Memory B cell (primary cell): ENCODE measurements around the gene GPR171.
"Not testable (repeated sequence)": the region's sequence is repeated elsewhere in the genome, so short reads cannot be mapped to it uniquely, and the experiment has no call there.

ENCODE experiments used
- ATAC-seq: fragments of 150-1000 bp; cut with Tn5 transposase; 2 replicates; pipeline ENCODE4 v1.10.0; 2021; ENCODE audit warnings: low read depth, mild to moderate bottlenecking, moderate library complexity
- DNase-seq, 2 donors: peaks; one replicate each; pipeline ENCODE4 v3.0.0; 2022; ENCODE audit warnings: low spot score in 2 of 2
- H3K27ac Mint-ChIP-seq: one replicate; pipeline ENCODE4 v1.8.0; 2022; ENCODE audit warnings: mild to moderate bottlenecking, moderate library complexity, mixed read lengths
- H3K27me3 Mint-ChIP-seq: one replicate; pipeline ENCODE4 v1.8.0; 2022; ENCODE audit warnings: mixed read lengths
- H3K36me3 Mint-ChIP-seq: one replicate; pipeline ENCODE4 v1.8.0; 2022; ENCODE audit warnings: mild to moderate bottlenecking, mixed read lengths
- H3K4me1 Mint-ChIP-seq: one replicate; pipeline ENCODE4 v1.8.0; 2022; ENCODE audit warnings: mixed read lengths
- H3K4me3 Mint-ChIP-seq: one replicate; pipeline ENCODE4 v1.8.0; 2022; ENCODE audit warnings: mild to moderate bottlenecking, moderate library complexity, mixed read lengths
- H3K9me3 Mint-ChIP-seq: one replicate; pipeline ENCODE4 v1.8.0; 2022; ENCODE audit warnings: mixed read lengths

GPR171 gene

DNA sequence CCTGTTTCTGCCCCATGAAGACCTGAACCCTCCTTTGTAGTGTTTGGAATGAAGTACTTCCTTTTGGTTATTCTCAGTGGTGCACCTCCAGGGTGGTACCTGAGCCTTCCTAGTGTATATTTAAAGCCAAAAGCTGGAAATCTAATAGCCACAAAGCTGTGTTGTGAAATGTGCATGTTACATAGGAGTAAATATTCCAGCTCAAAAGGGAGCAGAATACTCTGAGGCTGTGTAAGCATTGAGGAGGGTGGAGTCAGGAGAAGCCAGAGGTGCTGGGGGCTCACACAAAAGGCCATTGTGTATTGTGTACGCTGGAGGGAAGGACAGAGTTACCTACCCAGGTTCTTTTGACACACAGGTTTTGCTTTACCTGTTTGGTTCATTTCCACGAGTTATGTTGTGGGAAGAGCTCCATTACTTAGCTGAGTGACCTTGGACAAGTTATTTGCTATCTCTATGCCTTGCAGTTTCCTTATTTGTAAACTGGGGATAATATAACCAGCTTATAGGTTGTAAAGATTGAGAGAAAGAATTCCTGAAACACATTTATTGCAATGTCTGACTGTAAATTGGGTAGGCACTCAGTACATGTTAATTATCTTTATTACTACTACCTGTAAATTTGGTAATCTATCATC lies 24.7 kb downstream of the GPR171 start:
- ATAC-seq (no peak), DNase-seq (no peak)
- no peaks in the 10 kb centered on the region for H3K9me3 Mint-ChIP-seq
- peaks cover 2% of the 10 kb centered on the region for H3K27me3 Mint-ChIP-seq
- no peaks in the 10 kb centered on the region for H3K4me1 Mint-ChIP-seq
- no peak overlapping the region for H3K4me3 Mint-ChIP-seq
- H3K27ac Mint-ChIP-seq: no peak overlapping the region
- no peaks in the 10 kb centered on the region for H3K36me3 Mint-ChIP-seq

DNA sequence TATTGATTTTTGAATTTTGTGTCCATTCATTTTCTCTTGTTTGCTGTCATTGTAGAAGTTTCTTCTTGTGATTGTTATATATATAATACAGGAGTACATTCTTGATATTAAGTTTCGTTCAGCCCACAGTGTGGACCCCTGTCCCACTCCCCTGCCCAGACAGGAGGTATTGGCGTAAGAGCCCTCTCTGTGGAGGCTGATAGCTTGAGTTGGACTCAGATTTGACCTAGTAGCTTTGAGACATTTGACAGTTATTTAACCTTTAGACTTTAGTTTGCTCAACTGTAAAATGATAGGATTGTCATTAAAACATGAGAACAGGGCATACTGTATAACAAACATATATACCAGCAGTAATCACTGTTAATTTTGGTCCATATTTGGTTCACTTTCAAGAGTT lies 27.1 kb downstream of the GPR171 start:
- no peak overlapping the region for H3K27ac Mint-ChIP-seq

DNA sequence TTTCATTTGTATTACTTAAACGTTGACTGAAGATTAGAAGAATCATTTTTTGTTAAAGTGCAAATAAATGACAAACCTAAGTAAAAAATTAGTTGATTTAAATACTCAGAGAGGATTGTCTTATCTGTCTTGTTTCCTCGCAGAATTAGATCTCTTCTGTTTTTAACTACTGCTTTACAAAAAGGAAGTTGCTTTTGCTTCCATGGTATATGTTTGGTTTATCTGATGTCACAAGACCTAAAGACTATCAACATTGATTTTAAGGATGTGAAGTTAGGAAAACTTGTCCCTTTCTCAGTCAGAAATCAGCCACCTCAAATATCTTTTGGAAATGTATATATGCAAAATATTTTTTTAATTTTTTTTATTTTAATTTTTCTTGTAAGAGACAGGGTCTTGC lies 28.7 kb downstream of the GPR171 start:
- no peaks in the 10 kb centered on the region for H3K36me3 Mint-ChIP-seq
- no peaks in the 10 kb centered on the region for H3K9me3 Mint-ChIP-seq
- peaks cover 24% of the 10 kb centered on the region for H3K4me1 Mint-ChIP-seq
- no peak for DNase-seq
- no peak overlapping the region for H3K27ac Mint-ChIP-seq
- H3K4me3 Mint-ChIP-seq: no peak overlapping the region
- H3K27me3 Mint-ChIP-seq: no peaks in the 10 kb centered on the region
- ATAC-seq: no peak

More for the DNA sequence above, 27.1 kb downstream of the GPR171 start:
- ATAC-seq (no peak), DNase-seq (no peak)
- Mint-ChIP-seq H3K9me3 (no peaks in the 10 kb centered on the region), H3K4me1 (peaks cover 13% of the 10 kb centered on the region), H3K4me3 (no peak overlapping the region), H3K27me3 (no peaks in the 10 kb centered on the region), H3K36me3 (no peaks in the 10 kb centered on the region)

DNA sequence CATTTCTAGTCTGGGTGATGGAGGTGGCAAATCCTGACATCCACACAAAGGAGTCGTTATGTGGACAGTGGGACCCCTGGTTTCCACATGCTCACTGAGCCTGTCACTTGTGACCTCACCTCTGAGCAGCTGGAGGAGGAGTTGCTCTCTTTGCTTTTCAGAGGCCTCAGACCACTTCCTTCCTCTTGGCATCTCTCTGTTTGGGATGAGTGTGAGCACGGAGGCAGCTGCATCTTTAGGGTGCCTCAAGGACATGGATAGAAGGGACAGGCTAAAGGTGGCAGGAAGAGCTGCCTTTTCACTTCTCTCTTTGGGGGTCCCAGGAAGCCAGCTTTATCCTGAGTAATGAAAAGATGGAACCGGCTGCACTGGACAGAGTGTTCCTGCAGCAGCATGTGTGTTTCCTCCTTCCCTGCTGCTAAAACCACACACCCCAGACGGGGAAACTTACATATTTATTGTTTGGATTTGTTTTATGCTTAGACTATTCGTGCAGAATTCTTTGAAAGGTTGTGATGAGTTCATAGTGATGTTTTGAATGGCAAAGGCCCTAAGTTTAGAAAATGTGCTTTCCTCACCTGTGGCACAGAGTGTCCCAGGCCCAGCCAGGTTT lies 31.8 kb downstream of the GPR171 start:
- ATAC-seq (no peak), DNase-seq (no peak)
- no peaks in the 10 kb centered on the region for H3K27me3 Mint-ChIP-seq
- H3K36me3 Mint-ChIP-seq: no peaks in the 10 kb centered on the region
- peaks cover 29% of the 10 kb centered on the region for H3K4me1 Mint-ChIP-seq
- H3K4me3 Mint-ChIP-seq: peak overlapping the region; percentile 12
- H3K27ac Mint-ChIP-seq: peak overlapping the region; percentile 92
- no peaks in the 10 kb centered on the region for H3K9me3 Mint-ChIP-seq

DNA sequence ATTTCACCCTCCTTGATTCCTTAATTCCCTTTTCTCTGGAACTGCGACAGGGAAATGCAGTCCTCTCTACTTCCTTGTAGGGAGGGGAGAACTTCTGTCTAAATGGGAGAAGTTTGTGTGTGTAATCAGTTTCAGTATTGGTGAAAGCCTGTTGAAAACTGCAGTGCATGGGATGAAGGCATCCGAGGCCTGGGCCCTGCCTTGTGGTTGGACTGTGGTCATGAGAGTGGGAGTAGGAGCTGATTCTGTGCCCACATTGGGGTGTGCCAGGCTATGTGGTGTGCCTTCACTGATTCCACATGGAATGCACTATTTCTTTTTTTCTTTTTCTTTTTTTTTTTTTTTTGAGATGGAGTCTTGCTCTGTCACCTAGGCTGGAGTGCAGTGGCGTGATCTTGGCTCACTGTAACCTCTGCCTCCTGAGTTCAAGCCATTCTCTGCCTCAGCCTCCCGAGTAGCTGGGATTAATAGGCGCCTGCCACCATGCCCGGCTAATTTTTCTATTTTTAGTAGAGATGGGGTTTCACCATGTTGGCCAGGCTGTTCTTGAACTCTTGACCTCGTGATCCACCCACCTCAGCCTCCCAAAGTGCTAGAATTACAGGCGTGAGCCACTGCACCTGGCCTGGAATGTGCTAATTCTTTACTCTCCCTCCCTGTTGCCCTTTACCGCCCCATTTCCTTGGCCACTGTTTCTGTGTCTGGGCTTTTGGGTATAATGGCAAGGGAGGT lies 32.9 kb downstream of the GPR171 start:
- ATAC-seq: peak; percentile 54
- not testable (repeated sequence) for H3K27me3 Mint-ChIP-seq, H3K9me3 Mint-ChIP-seq, H3K36me3 Mint-ChIP-seq
- peak in 1 of 2 donors; percentile 19 for DNase-seq
- Mint-ChIP-seq H3K4me3 (peak overlapping the region; percentile 54), H3K4me1 (peaks cover 29% of the 10 kb centered on the region), H3K27ac (peak overlapping the region; percentile 92)

DNA sequence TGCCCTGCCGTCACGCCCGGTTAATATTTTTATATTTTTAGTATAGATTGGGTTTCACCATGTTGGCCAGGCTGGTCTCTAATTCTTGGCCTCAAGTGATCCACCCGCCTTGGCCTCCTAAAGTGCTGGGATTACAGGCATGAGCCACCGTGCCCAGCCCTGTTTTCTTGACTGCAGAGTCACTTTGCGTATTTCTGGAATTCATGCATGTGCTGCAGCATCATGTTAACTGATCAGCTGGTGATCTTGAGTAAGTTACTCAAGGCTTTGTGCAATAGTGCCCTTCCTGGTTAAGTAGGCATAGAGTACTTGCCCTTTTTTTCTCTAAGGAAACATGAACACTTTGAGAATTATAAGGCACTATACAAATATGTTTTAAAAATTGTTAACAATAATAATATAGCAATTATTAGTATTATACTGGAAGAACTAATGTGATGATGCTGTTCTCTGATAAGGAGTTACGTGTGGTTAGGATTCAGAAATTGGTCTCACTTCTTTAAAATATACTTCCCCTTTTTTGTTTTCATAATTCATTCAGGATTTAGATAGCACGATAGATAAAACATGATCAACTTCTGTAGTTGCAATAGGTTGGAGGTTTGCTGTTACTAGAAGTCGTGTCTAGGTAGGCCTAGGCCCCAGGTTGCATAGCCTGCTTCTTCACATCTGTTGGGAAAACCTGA lies 33.6 kb downstream of the GPR171 start:
- Mint-ChIP-seq H3K27ac (peak overlapping the region; percentile 92), H3K4me3 (peak overlapping the region; percentile 54), H3K9me3 (no peaks in the 10 kb centered on the region), H3K4me1 (peaks cover 29% of the 10 kb centered on the region), H3K27me3 (no peaks in the 10 kb centered on the region), H3K36me3 (no peaks in the 10 kb centered on the region)
- ATAC-seq: peak; percentile 89
- peak in 1 of 2 donors; percentile 25 for DNase-seq

DNA sequence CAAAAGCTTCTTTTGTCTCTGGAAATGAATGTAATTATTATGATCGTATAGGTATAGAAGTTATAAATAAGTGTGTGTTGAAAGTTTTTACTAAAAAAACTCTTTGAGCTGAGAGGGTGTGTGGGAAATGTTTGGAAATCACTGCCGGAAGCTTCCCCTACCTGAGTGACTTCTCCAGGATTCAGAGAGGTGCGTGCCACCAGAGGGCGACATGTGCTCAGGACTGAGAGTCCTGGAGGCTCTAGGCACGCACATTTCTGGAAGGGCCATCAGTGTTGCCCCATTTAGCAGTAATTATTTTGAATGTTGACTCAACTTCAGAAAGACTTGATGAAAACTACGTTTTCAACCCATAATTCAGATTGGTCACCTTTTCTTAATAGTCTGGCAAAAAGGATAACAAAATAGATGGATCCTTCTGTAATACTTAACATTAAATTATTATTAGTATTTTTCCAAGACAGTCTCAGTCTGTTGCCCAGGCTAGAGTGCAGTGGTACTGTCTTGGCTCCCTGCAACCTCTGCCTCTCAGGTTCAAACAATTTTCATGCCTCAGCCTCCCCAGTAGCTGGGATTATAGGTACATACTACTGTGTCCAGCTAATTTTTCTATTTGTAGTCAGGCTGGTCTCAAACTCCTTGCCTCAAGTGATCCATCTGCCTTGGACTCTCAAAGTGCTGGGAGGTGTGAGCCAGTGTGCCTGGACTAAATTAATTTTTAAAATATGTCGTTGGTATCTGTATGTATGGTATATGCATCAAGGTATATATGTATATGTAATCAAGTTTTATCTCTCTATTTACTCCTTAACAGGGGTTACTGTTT lies 34.5 kb downstream of the GPR171 start:
- Mint-ChIP-seq H3K27ac (no peak overlapping the region), H3K4me3 (no peak overlapping the region), H3K4me1 (peaks cover 29% of the 10 kb centered on the region), H3K9me3 (no peaks in the 10 kb centered on the region), H3K27me3 (no peaks in the 10 kb centered on the region), H3K36me3 (no peaks in the 10 kb centered on the region)
- peak; percentile 32 for ATAC-seq
- peak; percentile 37 to 49 for DNase-seq

DNA sequence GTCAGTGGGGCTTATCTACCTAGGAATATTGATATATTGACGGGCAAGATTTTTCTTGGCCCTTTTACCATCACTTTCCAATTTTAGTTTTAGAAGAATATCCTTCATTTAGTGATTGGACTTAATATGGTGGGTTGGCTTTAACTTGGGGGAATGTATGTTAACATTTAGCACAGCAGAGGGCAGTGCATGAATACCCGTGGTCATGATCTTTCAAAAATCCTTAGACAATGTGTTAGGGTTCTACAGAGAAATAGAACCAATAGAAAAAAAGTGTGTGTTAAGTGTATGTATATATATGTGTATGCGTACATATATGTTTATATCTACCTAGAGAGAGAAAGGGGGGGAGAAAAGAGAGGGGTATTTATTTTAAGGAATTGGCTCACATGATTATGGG lies 36.9 kb downstream of the GPR171 start:
- ATAC-seq (no peak), DNase-seq (no peak)
- H3K9me3 Mint-ChIP-seq: no peaks in the 10 kb centered on the region
- no peak overlapping the region for H3K4me3 Mint-ChIP-seq
- H3K27ac Mint-ChIP-seq: no peak overlapping the region
- no peaks in the 10 kb centered on the region for H3K36me3 Mint-ChIP-seq
- H3K4me1 Mint-ChIP-seq: peaks cover 18% of the 10 kb centered on the region
- H3K27me3 Mint-ChIP-seq: peaks cover 1% of the 10 kb centered on the region

DNA sequence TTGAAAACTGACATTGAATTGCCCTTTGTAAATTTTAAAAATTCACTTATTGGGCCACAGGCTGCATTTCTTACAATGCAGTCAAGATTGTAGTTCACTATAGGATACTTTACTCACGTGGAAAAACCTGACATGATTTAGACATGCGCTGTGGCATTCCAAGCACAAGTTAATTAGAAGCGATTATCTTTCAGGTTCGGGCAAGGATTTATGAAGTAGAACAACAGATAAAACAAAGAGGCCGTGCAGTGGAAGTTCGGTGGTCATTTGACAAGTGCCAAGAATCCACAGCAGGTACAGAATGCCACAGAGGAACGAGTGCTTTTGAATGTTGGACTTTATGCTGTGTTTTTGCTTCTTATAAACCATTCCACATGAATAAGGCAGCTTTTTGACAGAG lies 37.8 kb downstream of the GPR171 start:
- H3K27ac Mint-ChIP-seq: no peak overlapping the region
- peaks cover 4% of the 10 kb centered on the region for H3K27me3 Mint-ChIP-seq

DNA sequence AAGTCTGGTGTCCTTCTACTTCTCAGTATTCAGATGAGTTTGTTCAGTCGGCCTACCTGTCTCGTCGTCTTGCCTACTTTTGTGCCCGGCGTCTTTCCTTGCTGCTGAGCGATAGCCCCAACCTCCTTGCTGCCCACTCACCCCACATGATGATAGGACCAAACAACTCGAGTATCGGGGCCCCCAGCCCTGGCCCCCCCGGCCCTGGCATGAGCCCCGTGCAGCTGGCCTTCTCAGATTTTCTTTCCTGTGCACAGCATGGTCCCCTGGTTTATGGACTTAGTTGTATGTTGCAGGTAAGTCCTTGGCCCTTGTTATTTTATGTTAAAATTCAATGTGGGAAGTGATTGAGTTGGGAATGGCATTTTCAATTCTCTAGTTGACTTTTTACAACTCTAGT lies 43.2 kb downstream of the GPR171 start:
- no peak for ATAC-seq
- DNase-seq: no peak
- no peaks in the 10 kb centered on the region for H3K4me1 Mint-ChIP-seq
- no peak overlapping the region for H3K4me3 Mint-ChIP-seq
- no peak overlapping the region for H3K27ac Mint-ChIP-seq
- peaks cover 5% of the 10 kb centered on the region for H3K27me3 Mint-ChIP-seq
- H3K9me3 Mint-ChIP-seq: no peaks in the 10 kb centered on the region
- H3K36me3 Mint-ChIP-seq: no peaks in the 10 kb centered on the region

More for the DNA sequence above, 37.8 kb downstream of the GPR171 start:
- Mint-ChIP-seq H3K36me3 (no peaks in the 10 kb centered on the region), H3K4me1 (peaks cover 9% of the 10 kb centered on the region), H3K9me3 (no peaks in the 10 kb centered on the region), H3K4me3 (no peak overlapping the region)
- no peak for ATAC-seq
- no peak for DNase-seq

DNA sequence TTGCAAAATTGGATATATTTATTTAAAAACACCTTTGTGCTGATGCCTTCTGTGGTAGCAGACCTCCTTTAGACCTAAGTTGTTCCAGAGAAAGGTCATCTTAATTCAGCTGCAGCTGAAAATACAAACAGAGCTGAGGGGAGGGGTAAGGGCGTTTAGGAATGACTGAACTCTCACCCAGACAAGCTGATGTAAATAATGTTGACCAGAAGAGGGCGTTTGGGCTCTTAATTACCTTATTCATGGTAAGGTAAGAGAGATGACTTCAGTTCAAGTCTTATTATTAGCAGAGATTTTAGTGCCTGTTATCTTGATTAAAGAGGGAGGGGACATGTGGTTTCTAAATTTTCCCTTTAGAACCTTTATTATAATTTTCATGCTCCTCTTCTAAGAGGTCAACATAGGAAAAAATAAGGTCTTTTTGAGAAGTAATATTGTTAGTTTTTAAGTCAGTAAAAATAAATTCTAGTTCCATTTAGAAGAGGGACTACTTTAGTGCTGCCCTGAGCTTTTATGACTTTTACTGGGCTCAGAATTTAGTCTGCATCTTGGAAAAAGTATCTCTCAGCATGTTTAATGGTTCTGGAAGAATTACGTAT lies 46.3 kb downstream of the GPR171 start:
- peak; percentile 81 for ATAC-seq
- H3K36me3 Mint-ChIP-seq: no peaks in the 10 kb centered on the region
- H3K27me3 Mint-ChIP-seq: peaks cover 5% of the 10 kb centered on the region
- peak in 1 of 2 donors; percentile 51 for DNase-seq
- no peaks in the 10 kb centered on the region for H3K4me1 Mint-ChIP-seq
- no peak overlapping the region for H3K4me3 Mint-ChIP-seq
- H3K27ac Mint-ChIP-seq: no peak overlapping the region
- no peaks in the 10 kb centered on the region for H3K9me3 Mint-ChIP-seq

DNA sequence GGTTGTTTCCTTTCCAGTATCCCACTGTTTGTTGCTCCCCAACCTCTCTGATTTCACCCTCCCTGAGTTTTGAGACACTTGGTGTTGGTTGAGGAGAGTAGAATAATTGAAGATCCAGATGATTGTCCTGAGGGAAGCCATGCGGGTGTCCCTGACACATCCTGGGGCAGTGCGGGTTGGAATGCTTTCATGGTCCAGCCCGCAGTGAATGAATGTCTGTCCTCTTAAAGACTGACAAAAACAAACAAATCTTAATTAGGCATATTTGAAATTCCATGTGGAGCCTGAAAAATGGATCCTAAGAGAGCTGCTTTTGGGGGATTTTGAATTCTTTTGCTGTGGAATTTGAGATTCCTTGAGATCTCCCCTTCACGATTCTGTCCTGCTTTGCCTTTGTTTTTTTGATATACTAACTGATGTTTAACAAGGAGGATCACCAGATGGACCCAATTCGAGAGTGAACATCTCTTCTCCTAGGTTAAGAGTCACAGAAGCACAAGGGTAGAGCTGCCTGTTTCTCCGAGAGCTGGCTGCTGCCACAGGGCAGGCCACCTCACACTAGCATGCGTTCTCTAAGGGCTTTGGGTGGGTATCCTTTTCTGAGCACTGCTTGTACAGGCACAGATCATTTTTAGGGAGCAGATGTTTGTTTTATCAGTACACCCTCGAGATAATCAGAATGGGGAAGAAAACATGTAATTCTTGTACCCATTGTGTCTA lies 47.4 kb downstream of the GPR171 start:
- Mint-ChIP-seq H3K9me3 (no peaks in the 10 kb centered on the region), H3K4me3 (no peak overlapping the region), H3K4me1 (no peaks in the 10 kb centered on the region), H3K27ac (no peak overlapping the region), H3K27me3 (peaks cover 3% of the 10 kb centered on the region), H3K36me3 (no peaks in the 10 kb centered on the region)
- DNase-seq (no peak), ATAC-seq (no peak)

DNA sequence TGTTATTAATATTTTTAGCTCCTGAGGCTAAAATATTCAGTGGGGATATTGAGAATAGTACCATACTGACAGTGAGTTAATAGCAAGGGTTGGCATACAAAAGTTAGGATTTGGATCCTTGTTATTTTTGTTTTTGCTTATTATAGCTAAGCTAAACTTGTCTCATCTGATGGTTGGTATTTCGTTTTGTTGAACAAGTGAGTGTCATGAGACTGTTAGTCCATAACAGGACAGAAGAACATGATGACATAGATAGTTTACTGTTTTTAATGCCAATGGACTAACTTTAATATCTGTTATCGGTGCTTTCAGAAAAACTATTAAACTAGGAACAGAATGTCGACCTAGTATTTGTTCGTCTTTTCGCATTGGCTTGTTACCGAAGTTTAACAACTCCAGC lies 48.5 kb downstream of the GPR171 start:
- ATAC-seq: no peak
- H3K36me3 Mint-ChIP-seq: no peaks in the 10 kb centered on the region

More for the DNA sequence above, 48.5 kb downstream of the GPR171 start:
- Mint-ChIP-seq H3K9me3 (no peaks in the 10 kb centered on the region), H3K27ac (no peak overlapping the region), H3K27me3 (peaks cover 3% of the 10 kb centered on the region), H3K4me1 (no peaks in the 10 kb centered on the region), H3K4me3 (no peak overlapping the region)
- DNase-seq: no peak
